HG03565 (cell line): ENCODE measurements around the gene ALKAL2.
A peak's percentile ranks its signal among the peaks of the same experiment; 100 is the strongest.

Source experiments
- ATAC-seq: cut with Tn5 transposase; IDR thresholded peaks from one replicate; pipeline ENCODE4 v1.9.1; 2021; ENCODE audit warnings: mild to moderate bottlenecking, moderate library complexity; ENCODE audit not compliant: unreplicated experiment

The ALKAL2 gene

GRCh38 chr2:271917-272316 lies 16.0 kb downstream of the ALKAL2 start:
- no peak for ATAC-seq

- ATAC-seq: no peak
Observed at GRCh38 chr2:270861-271260, 17.0 kb downstream of the ALKAL2 start.

GRCh38 chr2:269356-270030 lies 18.4 kb downstream of the ALKAL2 start:
- no peak for ATAC-seq

- ATAC-seq: no peak
Observed at GRCh38 chr2:268323-268722, 19.6 kb downstream of the ALKAL2 start.

GRCh38 chr2:264493-265468 lies 23.1 kb downstream of the ALKAL2 start, which contains the start of gene ACP1:
ACP1 (plus strand) TSS chr2:264947; CDS start chr2:264965, 18 bp downstream.
- peak; percentile 91 for ATAC-seq

GRCh38 chr2:263774-264492 lies 24.0 kb downstream of the ALKAL2 start, which contains the start of gene SH3YL1:
SH3YL1 (minus strand) TSS chr2:264032; CDS start chr2:263984, 48 bp downstream.
- ATAC-seq: peak; percentile 14

- no peak for ATAC-seq
Observed at GRCh38 chr2:263022-263738, 24.7 kb downstream of the ALKAL2 start.

- ATAC-seq: no peak
Observed at GRCh38 chr2:262117-262516, 25.8 kb downstream of the ALKAL2 start.

- ATAC-seq: no peak
Observed at GRCh38 chr2:260507-261161, 27.3 kb downstream of the ALKAL2 start.

- no peak for ATAC-seq
Observed at GRCh38 chr2:259789-260331, 28.0 kb downstream of the ALKAL2 start.

GRCh38 chr2:258933-259332 lies 29.0 kb downstream of the ALKAL2 start:
- no peak for ATAC-seq

- ATAC-seq: no peak
Observed at GRCh38 chr2:257842-258241, 30.0 kb downstream of the ALKAL2 start.

- no peak for ATAC-seq
Observed at GRCh38 chr2:257429-257828, 30.5 kb downstream of the ALKAL2 start.

- ATAC-seq: no peak
Observed at GRCh38 chr2:256094-256493, 31.8 kb downstream of the ALKAL2 start.

- no peak for ATAC-seq
Observed at GRCh38 chr2:255195-255594, 32.7 kb downstream of the ALKAL2 start.

GRCh38 chr2:254241-254640 lies 33.6 kb downstream of the ALKAL2 start:
- ATAC-seq: no peak

- no peak for ATAC-seq
Observed at GRCh38 chr2:253202-253638, 34.7 kb downstream of the ALKAL2 start.

- no peak for ATAC-seq
Observed at GRCh38 chr2:252001-252602, 35.8 kb downstream of the ALKAL2 start.

GRCh38 chr2:249538-250042 lies 38.3 kb downstream of the ALKAL2 start:
- ATAC-seq: no peak
